CD4-positive, alpha-beta T cell treated with Interleukin-10 for 1 hour (primary cell): Measurements from ENCODE around the gene CRNKL1.

Experiments
- DNase-seq: peaks from one replicate; pipeline ENCODE4 v3.0.0-alpha.2; 2020

CRNKL1 gene

DNA sequence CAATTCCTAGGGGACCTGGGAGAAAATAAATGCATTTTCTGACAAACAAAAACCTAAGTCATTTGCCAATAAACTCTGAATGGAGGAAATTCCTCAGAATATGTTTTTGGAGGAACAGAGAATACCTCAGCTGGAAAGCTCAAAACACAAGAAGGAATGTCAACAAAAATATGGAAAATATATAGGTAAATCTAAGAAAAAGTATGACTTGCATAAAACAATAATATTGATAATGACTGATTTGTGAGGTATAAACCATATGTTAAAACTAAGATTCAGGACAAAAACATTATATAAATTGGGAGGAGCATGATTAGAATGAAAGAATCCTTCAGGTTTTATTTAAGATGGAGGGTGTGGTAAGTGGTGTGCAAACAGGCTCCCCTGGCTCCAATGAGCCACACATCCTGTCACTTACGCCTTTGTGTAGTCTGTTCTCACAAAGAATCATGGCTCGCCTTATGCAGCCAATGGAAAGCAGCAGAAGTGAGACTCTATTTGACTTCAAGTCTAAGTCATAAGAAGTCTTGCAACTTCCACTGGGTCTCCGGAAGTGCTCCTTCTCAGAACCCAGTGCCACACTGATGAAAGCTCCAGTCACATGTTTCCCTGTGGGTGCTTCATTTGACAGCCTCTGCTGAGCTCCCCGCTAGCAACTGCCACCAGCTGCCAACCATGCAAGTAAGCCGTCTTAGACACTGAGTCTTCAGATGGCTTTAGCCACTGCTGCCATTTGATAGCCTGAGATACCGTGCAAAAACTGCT lies 8.2 kb upstream of the CRNKL1 start:
- no peak for DNase-seq

DNA sequence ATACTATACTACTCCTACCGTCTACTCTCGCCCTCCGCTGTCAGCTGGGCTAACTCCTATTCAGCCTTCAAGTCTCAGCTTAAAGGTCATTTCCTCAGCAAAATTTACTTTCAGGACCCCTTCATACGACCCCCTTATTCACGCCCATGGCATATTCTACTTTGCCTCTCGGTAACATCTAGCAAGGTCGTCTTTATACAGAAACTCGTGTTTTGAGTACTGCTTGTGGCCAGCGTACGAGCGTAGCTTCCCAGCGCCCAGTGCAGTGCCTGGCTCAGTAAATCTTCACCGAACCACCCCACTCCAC lies 546 bp downstream of the CRNKL1 start:
- no peak for DNase-seq

DNA sequence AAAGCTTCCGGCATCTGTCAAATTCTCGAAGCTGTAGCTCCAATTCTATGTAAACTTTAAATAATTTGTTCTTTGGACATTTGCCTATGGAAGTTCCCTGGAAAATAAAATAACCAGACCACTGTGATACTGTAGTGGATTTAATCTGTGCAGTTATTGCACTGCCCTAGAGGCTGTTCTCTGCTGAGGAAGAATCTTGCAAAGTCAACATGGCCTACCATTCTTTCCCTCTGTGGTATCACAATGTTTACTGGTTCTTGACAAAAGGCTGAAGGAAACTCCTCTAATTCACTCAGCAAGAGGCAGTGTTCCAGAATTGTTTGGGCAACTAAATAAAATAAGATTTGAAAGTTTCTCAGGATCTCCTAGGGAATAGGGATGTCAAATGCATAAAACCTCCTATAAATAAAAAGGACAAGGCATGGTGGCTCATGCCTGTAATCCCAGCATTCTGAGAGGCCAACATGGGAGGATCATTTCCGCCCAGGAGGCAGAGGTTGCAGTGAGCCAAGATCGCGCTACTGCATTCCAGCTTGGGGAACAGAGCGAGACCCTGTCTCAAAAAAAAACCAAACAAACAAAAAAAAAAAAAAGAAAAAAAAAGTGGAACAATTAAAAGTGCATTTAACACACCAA lies 12.4 kb downstream of the CRNKL1 start:
- no peak for DNase-seq

DNA sequence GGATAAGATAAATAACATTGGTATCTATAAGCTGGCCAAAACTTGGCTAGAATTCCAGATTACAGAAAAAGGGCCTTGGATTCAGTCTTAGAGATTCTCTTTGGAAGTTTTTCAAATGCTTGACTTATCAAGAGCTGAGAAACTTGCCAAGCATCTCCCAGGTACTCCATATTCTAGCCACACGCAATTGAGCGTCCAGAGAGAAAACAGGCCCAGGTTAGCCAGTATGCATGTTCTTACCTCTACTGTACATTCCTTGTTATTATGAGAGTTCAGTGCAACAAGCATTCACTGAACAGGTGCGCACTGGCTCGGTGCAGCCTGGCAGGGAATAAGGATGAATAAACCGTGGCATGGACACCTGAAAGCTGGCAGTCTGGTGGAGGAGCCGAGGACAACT lies 13.7 kb downstream of the CRNKL1 start:
- DNase-seq = no peak

DNA sequence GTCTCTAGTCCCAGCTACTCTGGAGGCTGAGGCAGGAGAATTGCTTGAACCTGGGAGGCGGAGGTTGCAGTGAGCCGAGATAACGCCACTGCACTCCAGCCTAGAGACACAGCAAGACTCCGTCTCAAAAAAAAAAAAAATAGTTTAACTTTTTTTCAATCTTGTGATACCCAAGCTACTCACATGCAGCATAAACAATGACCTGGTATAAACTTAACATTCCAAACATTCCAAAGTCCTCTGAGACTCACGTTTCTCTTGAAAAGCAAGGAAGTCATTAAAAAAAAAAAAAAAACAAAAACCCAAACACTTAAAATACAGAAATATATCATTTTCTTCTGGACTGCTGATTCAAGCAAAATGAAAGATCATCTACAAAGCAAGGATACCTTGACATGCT lies 14.3 kb downstream of the CRNKL1 start:
- no peak for DNase-seq

DNA sequence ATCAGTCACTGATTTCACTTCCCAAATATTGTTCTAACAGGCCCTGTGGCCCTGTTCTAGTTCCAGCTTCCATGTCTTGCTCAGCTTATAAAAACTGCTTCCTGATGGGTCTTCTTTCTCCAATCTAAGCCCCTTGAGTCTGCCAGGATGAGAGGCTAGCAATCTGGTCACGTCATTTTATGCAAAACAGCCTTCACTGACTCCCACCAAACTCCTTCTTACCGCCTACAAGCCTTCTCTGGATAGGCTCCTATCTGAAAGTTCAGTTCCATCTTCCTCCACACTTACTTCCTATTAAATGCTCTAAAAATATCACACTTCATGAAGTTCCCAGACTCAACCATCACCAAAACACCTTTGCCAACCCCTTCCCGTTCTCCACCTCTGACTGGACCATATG lies 15.5 kb downstream of the CRNKL1 start:
- DNase-seq = no peak

DNA sequence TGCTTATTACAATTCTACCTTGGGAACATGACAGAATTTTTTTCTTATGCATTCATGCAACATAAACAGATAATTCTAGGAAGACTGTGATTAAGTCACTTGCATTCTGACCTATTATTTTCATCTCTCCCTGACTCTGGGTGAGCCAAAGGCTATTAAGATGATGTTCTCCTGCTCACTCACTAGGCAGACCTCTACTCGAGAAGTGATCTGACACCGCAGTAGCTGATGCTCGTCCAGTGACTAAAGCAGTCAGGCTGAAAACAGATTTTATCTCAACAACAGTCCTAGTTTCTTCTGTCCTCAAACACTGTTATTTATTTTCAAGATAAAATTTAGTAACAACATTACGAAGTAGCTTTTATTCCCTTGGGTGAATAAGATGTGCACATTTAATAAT lies 17.8 kb downstream of the CRNKL1 start:
- DNase-seq = no peak

DNA sequence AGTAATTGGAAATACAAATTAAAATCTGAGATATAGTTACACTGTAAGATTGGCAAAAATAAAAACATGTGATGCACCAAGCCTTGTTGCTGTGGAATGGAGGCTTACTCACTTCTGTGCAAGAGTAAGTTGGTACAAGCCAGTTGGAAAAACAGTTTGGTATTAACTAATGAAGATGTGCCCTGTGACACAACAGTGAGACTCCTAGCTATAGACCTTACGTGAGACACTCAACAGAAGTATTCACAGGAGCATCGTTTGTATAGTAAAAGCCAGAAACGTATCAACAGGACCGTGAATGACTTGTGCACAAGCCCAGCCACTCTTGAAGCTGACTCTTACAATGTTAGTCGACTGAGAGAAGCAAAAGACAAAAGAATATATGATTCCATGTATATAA lies 20.5 kb downstream of the CRNKL1 start:
- no peak for DNase-seq

DNA sequence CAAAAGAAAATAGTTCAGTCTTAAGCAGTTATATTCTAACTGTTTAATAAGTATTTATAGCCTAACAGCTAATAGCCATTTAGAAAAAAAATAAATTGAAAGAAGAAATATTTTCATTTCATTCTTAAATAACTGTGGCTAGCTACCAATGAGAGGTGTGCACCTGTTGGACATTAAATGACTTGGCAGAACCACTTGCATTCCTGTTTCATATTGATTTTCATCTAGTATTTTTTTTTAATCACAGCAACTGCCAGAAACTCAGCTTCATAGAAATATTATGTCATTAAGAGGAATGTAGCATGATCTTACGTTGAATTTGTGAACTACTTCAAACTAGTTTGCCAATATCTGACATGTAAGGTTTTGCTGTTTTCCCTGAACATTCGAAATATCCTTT lies 25.0 kb downstream of the CRNKL1 start:
- DNase-seq = no peak

DNA sequence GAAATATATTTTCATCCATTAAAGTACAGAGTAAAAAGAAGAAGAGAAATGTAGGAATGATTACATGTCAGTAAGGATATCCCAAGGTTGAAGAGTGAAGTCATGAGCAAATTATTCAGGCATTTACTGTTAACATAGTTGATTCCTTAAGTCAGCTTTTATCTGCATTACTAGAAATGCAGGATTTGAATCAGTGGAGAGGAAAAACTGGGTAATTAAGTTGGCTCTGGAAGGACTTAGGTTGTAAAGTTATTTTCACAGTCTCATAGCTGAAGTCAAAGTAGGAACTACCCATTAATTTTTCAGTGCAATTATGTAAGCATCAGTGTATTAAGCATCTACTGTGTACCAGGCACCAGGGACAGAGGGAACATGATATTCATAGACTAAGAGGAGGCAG lies 27.3 kb downstream of the CRNKL1 start:
- no peak for DNase-seq

DNA sequence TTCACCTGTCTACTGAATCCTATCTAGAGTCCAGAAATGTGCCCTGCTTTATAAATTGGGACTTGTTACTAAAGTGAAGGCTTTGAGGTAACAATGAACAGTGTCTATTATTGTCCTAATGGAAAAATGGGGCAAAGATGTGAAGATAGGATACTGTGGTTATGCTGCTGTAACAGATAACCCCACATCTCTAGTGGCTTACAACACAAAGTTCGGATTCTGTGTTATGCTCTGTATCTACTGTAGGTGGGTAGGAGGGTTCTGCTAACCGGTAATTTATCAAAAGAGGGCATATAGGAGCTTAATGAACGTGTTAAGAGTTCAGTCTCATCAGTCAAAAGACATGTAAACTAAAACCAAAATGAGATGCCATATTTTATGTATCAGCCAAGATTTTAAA lies 28.9 kb downstream of the CRNKL1 start:
- DNase-seq = no peak

DNA sequence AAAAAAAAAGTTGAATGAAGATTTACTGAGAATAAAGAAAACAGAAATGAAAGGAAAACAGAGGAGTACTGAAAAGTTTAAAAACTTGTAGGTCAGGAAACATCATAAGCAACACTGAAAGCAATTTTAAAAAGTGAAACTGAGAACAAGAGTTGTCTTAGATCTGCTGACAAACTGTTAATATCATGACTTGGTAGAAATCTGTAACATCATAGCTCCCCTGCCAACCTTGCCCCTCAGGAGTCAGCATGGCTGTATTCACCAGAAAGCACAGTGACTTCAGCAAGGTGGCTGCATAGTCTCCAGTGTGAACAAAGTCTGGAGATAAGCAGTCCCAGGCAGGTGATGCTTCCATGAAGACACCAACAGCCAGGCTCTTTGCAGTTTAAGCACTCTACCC lies 29.8 kb downstream of the CRNKL1 start:
- no peak for DNase-seq

DNA sequence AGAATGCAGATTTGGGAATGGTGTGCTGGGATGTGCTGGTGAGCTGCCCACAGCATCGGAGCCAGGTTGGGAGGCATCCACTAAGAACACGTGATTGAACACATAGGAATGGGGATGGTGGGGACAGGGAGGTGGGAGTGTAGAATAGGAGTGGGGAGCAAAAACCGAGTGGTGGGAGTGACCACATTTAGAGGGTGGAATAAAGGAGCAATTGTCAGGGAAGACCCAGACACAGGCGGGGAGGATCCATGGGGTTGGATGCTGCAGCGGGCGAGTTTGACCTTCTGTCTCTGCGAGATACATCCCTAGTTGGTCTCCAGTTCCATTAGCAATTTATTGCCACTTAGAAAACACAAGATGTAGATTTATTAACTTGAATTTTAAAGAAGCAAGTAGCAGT lies 30.4 kb downstream of the CRNKL1 start:
- no peak for DNase-seq

DNA sequence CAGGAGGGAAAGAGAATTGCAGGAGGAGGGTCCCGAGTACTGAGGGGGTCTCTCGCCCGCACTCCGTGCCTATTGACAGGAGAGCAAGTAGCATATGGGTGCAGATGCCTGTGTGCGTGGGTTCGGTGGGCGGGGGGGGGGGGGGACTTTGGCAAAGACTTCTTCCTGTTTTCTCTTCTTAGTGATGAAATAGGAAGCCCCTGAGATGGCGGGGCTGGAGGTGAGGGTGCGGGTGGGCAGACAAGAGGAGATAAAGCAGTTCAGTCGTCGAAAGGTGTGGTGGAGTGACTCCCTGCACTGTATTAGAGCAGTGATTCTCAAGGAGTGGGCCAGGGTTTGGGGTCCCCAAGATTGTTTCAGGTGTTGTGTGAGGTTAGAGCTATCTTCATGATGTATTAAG lies 31.4 kb downstream of the CRNKL1 start:
- no peak for DNase-seq

DNA sequence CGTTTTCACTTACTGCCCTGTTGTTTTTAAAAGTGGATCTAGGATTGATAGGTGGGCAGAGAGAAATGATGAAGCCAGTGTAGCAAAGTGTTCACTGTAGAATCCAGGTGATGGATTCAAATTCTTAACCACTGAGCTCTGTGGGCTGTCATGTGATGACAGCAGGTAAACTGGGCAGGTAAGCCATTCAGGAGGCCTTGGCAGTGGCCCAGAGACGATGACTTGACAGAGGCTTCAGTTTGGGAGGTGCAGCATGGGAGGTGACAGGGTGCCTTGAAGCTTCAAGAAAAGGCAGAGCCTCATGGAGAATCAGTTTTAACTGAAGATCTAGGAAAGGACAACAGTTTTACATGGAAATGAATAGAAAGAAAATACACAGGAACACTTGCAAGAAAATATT lies 33.1 kb downstream of the CRNKL1 start:
- no peak for DNase-seq

DNA sequence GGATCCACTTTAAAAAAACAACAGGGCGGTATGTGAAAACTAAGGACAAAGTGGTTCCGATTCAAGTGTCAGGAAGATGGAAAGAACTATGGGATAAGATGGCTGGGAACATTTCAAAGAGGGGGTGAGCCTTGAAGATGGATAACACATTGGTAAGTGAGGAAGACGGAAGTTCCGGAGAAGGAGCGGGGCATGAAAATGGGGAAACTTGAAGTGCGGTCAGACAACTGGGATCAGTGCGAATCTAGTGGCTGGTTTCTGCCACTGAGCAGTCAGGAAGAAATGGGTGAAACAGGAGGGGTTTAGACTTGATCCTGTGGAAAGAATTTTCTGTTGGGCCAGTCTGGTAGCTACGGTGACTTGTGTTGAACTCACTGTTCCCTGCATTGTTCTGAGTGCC lies 33.9 kb downstream of the CRNKL1 start:
- no peak for DNase-seq

DNA sequence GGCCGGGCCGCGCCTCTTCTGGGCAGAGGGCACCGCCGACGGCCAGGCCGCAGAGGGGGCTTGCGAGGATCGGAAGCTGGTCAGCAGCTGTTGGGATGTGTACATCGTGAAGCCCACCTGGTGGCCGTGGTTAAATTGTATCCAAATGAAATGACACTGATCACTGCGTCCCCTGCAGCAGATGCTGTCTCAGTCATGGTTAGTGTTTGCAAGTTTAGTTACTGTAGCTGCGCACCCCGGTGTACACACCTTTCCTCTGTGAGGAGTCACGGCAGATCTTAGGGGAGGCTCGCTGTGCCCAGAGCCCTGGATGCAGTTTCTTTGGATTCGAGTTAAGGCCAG lies 34.5 kb downstream of the CRNKL1 start:
- peak; percentile 10 for DNase-seq

DNA sequence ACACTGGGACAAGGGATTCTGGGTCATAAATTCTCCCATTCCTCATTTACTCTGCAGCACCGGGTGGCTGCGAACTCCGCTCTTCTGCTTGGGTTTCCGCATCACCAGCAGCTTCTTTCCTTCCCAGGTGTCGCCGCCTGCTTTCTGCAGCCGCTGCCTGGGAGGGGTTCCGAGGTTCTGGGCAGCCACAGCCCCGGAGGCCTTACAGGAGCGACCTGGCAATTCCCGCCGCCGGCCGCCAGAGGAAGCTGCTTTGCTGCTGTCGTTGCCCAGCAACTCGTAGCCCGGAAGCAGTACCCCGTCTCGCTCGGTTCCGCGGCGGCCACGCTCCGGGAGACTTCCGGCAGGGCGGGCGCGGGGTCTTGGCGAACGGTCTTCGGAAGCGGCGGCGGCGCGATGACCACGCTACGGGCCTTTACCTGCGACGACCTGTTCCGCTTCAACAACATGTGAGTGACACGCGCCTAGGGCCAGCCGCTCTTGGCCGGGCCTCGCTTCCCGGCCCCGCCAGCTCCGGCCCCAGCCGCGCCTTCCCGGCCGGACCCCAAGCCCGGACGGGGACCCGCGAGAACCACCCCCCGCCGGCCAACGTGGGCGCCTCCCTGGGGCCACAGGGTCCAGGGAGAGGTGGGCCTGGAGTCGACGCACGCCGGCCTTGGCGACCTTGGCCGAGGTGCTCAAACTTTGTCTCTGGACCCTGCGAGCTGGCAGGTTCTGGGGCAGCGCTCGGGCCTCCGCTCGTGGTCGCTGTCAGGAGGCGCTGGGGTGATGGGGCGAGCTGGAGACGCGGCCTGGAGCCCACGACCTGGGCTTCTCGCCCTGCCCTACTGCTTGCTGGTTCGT lies 35.0 kb downstream of the CRNKL1 start, which contains the start of gene NAA20:
TSS of gene NAA20 (plus strand) at position 362 of the 843 bp plus-strand sequence. CDS start at position 397, 35 bp downstream.
- DNase-seq = peak; percentile 90

DNA sequence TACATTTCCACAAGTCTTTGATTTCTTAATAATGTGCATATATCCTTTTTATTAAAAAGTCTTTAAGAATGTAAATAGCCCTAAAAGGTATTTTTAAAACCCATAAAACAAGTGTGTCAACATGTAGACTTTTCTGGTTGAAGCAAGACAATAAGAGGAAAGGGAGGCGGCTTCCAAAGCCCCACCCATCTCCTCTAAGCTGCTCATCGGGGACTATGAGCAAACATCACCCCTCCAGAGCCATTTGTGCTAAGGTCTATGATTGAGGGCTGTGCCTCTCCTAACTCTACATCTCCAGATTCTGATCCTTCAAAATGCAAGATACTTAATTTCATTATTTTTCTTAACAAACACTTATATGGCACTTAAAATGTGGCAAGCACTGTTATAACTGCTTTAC lies 37.6 kb downstream of the CRNKL1 start:
- DNase-seq = no peak

DNA sequence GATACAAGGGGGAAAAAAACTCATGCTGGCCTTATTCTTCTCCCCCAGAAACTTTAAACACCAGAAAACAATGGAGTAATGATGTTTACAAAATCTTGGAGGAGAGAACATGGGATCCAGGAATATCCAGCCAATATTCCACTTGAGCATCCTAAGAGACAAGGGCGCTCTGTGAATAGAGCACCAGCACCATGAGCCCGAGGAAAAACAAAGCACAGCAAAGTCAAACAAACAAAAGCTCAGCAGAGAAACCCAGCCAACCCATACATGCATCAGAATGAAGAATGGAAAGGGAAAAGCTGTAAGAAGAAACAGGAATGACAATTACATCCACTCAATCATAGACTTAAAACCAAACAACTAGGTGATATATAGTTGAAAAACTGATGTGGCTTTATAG lies 39.7 kb downstream of the CRNKL1 start:
- DNase-seq = no peak

DNA sequence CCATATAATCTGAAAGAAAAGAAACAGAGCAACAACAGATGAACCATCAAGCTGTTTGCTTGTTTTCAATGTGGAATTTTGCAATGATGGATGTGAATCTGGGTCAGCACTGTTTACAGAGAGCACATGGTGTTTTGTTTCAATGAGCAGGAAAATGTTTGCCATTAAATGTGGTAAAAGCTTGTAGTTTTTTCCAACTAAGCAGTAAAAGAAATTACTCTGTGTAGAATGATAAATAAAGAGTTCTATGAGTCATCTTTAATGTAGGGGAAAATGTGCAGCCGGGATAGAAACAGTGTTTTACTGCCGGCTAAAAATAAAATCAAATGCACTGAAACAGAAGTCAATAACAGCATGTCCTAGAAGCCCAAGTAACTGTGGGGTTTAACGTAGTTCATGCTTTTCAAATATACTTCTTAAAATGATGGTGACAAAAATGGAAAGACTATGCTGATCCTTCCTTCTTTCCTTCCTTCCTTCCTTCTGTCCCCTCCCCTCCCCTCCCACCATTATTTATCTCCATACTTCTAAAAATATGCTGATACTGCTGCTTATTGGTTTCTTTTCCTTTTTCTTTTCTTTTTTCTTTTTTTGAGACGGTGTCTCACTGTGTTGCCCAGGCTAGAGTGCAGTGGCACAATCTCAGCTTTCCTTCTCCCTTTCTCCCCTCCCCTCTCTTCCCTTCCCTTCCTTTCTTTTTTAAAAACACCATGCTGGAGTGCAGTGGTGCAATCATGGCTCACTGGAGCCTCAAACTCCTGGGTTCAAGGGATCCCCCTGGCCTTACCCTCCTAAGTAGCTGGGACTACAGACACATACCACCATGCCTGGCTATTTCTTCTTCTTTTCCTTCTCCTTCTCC lies 41.4 kb downstream of the CRNKL1 start:
- no peak for DNase-seq

DNA sequence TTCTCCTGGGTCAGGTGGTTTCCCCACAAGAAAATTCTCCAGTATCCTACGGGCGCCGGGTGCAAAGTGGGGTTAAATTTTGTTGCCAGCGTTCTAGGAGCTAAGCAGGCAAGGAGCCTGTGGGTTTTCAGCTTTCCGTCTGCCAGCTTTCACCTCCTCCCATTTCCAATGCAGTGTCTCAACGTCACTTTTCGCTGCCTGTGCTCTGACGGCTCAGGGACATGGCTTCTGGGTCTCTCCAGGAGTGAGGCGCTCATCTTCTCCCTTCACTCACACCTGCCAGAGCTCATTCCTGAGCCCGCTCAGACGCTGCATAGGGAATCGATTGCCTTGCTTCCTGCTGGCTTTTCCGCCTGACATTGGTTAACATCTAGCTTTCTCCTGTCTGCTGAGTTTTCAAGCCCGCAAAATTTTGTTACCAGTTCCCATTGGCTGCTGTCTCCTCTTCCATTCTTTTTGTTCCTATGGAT lies 42.4 kb downstream of the CRNKL1 start:
- no peak for DNase-seq

DNA sequence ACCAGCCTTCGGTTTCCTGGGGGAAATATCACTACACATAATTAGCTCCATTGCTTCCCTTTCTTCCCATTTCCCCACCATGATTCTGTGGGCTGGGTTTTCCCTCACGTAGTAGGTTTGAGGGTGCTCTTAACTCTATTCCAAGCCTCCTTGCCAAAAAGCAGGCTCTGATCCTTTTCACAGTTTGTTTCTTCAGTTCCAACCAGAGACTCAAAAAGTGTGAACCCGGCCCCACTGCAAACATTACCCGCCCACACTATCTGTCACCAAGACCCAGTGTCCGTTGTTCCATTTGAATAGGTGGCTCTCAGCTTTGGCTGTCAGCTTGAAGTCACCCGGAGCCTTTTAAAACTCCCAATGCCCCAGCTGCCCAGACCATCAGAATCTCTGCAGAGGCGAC lies 46.9 kb downstream of the CRNKL1 start:
- no peak for DNase-seq
